ENCODE results near the gene SPEM3. TPM values are rescaled to one million over a fixed set of nuclear protein-coding genes. Genes with fewer than 3 reads are reported as not detected.

SPEM3 gene
- total RNA-seq, result not detected
- long read RNA-seq, result 0 reads

DNA sequence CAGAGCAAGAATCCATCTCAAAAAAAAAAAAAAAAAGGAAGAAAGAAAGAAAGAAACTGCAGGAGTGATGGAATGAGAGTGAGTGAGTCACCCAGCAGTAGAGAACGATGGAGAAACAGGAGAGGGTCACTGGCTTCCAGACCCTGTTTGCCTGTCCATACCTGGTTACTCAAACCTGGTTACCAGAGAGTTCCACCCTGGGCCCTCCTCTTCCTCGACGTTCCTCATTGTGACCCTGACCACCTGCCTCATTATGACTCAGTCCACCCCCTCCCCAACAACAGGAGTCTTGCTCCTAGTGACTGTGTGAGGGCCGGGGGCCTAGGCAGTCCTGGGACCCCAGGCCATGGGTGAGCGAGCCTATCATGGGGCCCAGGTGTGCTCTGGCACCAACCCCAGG is at the start of gene SPEM3:
TSS of gene SPEM3 (plus strand) at position 301 of the 400 bp plus-strand sequence. CDS start at position 347, 46 bp downstream.
- DNase-seq, result no peak
- intact Hi-C loops (cut with DNase I, micrococcal nuclease), result no loop called here
- ATAC-seq, result no peak

DNA sequence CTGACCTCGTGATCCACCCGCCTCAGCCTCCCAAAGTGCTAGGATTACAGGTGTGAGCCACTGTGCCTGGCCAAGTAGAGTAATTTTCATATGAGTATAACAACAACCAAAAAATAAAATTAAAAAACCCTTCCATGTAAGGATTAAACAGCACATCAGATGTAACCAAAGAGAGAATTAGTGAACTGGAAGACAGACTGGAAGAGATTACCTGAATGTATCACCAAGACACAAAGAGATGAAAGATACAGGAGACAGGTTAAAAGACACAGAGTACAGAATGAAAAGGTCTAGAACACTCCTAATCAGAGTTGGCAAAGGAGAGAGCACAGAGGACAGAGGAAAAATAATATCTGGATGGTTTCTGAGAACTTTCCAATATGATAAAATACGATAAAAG is 49.5 kb upstream of the SPEM3 start:
- DNase-seq, result no peak
- no peak for ATAC-seq
- intact Hi-C loops (cut with DNase I, micrococcal nuclease), result no loop called here

DNA sequence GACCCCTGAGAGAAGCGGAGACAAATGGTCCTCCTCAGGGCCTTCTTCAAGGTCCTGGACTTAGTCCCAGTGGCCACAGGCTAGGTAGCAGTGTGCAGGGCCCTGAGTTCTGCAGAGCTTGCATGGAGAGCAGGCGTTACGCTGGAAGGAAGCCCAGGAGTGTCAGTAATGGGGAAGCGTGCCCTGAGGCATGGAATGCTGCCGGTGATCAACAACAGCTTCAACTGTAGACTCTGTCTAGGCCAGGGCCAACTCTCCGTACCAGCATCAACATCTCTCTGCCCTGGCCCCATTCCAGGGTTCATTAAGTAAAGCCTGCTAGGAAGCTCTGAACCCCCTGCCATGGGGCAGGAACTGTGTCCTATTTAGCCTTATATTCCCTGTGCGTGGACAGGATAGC is 48.3 kb upstream of the SPEM3 start:
- intact Hi-C loops (cut with DNase I, micrococcal nuclease), result no loop called here
- ATAC-seq, result peak; percentile 43
- DNase-seq, result peak; percentile 45 to 70

DNA sequence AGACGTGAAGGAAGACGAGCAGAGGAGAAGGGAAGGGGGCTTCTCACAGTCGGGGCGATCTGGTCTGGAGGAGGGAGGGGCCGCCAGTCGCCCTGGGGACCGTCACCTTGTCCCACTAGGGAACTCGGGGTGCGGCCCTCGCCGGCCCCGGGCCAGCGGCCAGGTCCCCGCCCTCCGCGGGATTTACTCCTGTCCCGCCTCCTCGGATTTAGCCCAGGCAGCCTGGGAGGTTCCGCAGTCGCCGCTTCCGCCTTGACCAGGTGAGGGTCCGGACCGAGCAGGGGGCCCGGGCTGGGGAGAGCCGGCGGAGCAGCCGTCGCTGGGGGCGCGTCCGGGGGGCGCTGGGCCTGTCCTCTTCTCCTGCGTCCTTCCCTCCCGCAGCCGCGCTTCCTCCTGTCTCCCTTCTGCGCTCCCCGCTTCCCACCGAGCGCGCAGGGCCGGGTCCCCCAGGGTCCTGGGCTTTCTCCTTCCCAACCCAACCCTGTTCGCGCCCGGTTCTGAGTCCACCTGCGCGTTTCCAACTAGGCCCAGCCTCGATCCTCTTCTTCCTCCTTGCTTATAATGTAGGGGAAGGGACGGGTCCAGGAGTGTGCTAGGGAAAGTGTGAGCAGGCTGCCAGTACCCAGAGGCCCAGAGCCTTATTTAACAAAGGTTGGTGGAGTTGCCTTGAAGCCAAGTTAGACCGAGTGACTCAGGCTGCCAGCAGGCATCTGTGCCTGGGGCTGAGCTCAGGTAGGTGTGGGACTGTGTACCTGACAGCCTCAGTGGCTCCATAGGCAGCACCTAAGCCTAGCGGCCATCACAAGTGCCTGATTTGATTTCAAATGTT is 47.6 kb upstream of the SPEM3 start, which contains the start of gene TNK1:
TSS of gene TNK1 (plus strand) at position 235 of the 829 bp plus-strand sequence. CDS start 1,838 bp downstream, outside the sequence.
- DNase-seq, result peak; percentile 85 to 87
- ATAC-seq, result peak; percentile 94
- intact Hi-C loops (cut with DNase I, micrococcal nuclease), result no loop called here

DNA sequence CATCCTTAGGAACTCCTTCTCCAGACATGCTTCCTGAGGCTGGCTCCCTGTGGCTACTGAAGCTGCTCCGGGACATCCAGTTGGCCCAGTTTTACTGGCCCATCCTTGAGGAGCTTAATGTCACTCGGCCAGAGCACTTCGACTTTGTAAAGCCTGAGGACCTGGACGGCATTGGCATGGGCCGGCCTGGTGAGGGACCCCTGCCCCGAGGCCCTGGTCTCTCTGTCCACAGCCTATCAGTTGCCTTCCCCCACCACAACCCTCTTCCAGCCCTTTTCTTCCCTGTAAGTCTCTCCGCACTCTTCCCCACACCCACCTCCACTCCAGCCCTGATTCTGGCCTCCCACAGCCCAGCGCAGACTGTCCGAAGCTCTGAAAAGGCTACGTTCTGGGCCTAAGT is 45.8 kb upstream of the SPEM3 start:
- ATAC-seq, result no peak
- intact Hi-C loops (cut with DNase I, micrococcal nuclease), result no loop called here
- DNase-seq, result no peak

DNA sequence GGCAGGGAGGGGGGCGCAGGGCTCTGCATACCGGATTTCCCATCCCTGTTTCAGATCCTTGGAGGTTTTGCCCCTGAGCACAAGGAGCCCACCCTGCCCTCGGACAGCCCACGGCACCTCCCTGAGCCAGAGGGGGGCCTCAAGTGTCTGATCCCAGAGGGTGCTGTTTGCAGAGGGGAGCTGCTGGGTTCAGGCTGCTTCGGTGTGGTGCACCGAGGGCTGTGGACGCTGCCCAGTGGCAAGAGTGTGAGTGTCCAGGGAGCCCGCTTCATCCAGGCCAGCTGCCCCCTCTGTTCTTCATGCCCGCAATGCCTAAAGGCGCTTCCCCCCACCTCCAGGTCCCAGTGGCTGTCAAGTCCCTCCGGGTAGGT is 45.3 kb upstream of the SPEM3 start:
- intact Hi-C loops (cut with DNase I, micrococcal nuclease), result no loop called here
- ATAC-seq, result no peak
- no peak for DNase-seq

DNA sequence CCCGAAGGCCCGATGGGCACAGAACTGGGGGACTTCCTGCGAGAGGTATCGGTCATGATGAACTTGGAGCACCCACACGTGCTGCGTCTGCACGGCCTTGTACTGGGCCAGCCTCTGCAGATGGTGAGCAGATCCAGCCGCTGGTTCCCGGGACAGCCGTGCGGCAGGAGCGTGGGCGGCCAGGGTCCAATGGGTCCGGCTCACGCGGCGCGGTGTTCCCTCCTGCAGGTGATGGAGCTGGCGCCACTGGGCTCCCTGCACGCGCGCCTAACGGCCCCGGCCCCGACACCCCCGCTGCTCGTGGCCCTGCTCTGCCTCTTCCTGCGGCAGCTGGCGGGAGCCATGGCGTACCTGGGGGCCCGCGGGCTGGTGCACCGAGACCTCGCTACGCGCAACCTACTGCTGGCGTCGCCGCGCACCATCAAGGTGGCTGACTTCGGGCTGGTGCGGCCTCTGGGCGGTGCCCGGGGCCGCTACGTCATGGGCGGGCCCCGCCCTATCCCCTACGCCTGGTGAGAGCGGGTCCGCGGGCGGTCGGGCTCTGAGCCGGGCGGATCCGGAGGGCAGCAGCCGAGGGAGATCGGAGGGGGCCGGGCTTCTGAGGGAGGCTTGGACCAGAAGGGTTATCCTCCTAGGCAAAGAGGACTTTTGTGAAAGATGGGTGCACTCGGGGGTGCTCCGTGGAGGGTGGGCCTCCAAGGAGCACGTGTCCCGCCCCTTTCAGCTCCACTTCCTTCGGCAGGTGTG is 44.7 kb upstream of the SPEM3 start:
- intact Hi-C loops (cut with DNase I, micrococcal nuclease), result no loop called here
- DNase-seq, result peak in 1 of 2 donors; percentile 56
- ATAC-seq, result no peak

DNA sequence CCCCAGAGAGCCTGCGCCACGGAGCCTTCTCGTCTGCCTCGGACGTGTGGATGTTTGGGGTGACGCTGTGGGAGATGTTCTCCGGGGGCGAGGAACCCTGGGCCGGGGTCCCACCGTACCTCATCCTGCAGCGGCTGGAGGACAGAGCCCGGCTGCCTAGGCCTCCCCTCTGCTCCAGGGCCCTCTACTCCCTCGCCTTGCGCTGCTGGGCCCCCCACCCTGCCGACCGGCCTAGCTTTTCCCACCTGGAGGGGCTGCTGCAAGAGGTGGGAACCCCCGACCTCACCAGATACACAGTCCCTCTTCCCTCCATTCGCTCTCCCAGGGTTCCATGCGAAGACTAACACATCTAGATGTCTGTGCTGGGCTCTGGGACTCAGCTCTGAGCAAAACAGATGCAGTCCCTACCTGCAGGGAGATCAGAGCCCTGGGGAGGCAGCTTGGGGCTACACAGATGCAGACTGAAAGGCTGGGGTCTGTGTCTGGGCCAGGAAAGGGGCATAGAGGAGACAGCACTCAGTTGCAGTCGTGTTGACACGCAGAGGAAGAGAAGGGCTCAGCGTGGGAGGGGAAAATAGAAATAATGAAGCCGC is 44.1 kb upstream of the SPEM3 start:
- no peak for ATAC-seq
- no peak for DNase-seq
- intact Hi-C loops (cut with DNase I, micrococcal nuclease), result no loop called here

DNA sequence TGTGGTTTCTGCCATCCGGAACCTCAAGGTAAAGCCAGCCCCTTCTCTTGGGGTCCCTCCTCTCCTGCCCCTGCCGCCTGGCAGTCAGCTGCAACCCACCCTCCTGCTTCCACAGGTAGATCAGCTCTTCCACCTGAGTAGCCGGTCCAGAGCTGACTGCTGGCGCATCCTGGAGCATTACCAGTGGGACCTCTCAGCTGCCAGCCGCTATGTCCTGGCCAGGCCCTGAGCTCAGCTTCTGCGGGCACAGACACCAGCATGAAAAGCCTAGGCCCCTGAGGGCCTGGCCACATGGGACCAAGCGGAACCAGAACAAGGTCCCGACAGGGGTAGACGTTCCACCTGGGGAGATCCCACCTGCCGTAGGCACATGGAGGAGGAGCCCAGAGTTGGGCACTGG is 39.8 kb upstream of the SPEM3 start:
- no peak for DNase-seq
- intact Hi-C loops (cut with DNase I, micrococcal nuclease), result no loop called here
- no peak for ATAC-seq

DNA sequence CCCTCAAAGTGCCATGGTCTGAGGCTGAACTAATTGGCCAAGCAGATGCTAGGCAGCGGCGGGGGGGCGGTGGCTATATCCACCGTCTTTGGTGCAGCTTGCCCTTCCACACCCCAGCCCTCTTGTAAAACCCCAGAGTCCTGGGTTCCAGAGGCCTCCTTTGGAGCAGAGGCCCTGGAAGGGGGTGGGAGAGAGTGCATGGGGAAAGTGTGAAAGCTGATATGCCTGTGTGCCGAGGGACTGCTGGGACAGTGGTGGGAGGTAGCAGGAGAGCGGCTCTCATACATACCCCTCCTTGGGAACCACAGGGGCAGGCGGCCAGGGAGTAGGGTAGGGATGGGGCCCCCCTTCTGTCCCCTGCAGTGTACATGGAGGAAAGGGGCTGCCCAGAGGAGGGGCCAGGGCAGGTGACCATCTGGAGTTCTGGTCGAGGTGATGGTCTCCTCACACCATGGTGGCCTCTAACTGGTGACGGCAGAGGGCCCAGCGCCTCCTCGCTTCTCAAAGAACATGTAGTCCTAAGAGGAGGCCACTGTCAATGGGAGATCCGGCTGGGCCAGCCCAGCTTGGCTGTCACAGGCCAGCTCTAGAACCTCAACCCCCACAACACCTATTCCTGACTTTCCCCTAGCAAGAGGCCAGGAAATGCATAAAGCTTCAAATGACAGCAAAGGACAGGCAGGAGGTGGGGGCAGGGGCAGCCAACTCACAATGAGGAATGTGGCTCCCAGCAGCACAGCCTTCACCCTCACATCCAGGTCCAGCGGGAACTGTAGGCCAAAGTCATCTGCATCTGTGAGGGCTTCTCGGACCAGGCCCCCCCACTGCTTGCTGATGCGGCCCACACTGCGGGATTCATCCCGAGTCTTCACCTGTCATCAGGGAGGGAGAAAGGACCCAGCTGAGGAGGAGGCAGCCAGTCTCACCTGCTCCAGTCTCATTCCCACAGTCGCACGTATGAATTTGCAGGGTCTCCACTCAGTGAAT is 38.4 kb upstream of the SPEM3 start:
- intact Hi-C loops (cut with DNase I, micrococcal nuclease), result no loop called here
- no peak for ATAC-seq
- no peak for DNase-seq

DNA sequence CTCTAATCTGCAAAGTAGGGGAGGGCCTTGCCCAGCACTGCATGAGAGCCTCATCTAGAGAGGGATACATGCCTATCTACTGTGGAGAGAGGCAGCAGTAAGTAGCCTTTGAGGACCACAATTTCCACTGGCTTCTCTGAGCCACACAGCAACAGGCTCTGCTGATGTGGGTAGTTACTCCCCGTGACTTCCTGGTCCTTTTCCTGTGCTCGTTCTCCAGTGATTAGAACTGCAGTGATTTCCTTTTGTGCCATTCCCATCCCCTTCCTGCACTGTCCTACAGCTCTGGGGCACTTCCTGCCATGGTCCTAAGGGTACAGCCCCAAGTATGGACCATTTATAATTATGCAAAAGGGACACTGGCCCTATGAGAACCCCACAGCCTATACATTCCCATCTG is 37.4 kb upstream of the SPEM3 start:
- DNase-seq (no peak), ATAC-seq (no peak)
- intact Hi-C loops (cut with DNase I, micrococcal nuclease), result no loop called here

DNA sequence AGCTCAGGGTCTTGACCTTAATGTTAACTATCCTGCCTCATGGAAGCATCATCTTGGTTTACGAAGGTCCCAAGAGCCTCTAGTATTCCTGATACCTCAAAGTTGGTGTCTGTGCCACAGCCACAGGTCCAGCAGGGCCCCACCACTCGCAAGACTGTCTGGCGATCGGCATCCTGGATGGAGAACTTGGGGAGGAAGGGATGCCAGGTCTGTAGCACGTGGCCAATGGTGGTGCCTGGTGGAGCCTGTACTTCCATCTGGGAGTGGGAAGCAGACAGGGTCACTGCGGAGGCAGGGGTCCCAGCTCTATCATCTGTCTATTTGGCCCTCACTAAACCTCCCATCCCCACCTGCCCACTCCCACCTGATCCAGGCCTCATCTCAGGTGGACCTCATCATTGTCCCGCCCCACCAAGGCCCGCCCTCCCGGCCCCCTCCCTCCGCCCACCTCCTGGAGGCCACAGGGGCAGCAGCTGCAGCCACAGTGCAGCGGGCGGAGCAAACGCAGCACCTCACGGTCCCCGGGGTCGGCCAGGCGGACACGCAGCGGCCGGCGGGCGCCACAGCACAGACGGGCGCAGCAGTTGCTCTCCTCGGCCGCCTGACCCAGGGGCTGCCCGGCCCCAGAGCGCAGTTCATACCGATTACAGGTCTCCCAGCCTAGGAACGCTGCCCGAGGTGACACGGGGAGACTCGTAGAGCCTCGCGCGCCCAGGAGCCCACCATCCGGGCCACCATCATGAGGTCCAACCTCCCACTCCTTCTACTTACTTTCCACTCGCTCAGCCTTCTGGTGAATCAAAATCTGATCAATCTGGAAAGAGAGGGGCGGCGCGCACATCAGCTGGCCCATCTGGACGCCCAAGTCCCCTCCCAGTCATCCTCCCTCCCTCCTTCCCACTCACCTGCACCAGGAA is 35.7 kb upstream of the SPEM3 start:
- intact Hi-C loops (cut with DNase I, micrococcal nuclease), result no loop called here
- ATAC-seq (no peak), DNase-seq (no peak)

DNA sequence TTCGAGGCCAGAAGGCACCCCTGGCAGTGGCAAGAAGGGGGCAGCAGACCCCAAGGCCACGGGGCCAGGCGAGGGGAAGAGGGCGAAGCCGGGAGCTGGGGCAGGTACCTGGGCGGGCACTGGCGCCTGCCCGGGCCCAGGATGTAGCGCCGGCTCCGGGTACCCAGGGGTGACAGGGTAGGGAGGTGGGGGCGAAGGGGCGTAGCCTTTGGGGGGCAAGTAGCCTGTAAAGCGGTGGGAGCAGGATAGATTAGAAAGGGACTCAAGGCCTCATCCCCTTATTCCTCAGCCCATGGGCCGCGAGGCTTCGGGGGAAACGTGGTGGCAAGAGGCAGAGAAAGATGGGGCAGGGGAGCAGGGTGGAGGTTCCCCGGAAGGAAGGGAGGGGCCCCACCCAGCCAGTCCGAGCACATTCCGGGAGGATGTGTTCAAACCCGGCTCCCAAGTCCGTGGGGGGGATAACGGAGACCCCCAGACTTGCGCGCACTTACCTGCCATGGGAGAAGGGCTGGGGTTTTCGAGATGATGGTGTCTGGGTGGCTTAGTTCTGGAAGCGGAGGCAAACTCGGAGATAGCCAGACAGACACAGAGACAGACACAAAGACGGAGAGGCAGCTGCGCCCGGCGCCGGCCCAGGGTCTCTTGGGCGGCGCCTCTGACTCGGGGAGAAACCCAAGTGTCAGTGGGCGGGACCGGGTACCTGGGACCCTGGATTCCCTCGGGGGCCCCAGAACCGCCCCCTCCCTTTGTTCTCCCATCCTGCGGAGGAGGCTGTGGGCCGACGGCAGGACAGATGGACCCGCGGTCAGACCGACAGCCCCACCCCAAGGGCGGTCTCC is 34.8 kb upstream of the SPEM3 start:
- intact Hi-C loops (cut with DNase I, micrococcal nuclease), result no loop called here
- peak; percentile 31 for ATAC-seq
- peak in 1 of 2 donors; percentile 67 for DNase-seq

DNA sequence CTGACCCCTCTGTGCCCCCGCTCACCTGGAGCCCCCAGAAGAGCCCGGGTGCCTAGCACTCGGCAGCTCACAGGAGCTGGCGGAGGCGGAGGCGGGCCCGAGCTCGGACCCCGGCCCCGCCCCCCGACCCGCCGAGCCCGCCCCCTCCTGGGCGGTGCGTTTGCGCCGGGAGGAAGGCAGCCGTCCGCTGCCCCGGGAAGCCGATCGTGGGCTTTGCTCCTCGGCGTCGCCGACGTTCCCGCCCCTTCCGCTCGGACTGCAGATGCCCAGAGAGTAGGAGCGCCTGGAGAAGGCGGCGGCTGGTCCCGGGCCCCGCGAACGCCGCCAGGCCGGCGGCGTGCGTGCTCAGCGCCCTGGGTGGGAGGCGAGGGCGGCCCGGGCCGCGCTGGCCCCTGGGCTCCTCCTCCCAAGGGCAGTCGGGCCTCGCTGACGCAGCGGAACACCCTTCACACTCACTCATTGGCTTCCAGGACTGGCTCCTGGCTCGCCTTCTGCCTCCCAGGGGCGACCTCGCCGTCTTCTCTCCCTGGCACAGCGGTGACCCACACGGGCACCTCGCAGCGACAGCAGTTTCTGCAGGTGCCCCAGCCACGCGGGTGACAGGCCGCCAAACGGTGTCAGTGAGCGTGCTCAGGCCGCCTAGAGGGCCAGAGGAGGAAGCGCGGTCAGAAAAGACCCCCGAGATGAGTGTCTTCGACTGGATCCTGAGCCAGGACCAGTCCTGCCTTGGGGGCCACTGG is 34.0 kb upstream of the SPEM3 start, which contains the start of gene PLSCR3:
TSS of gene PLSCR3 (minus strand) at position 74 of the 740 bp plus-strand sequence. CDS start 415 bp downstream, outside the sequence.
- intact Hi-C loops (cut with DNase I, micrococcal nuclease), result no loop called here
- peak; percentile 88 to 89 for DNase-seq
- ATAC-seq, result peak; percentile 89

DNA sequence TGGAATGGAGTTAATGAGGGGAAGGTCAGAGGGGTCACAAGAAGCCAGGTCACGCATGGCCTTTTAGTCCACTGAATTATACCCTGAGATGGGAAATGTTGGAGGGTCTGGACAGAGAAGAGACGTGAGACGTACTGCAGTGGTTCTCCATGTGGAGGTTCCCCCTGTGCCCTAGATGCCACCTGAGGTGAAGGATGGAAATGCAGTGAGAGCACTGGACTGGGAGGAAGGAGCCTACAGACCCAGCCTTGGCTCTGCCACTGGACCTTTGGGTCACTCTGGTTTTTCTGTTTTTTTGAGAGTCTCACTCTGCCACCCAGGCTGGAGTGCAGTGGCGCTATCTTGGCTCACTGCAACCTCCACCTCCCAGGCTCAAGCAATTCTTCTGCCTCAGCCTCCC is 32.5 kb upstream of the SPEM3 start:
- ATAC-seq (no peak), DNase-seq (no peak)
- intact Hi-C loops (cut with DNase I, micrococcal nuclease), result no loop called here

DNA sequence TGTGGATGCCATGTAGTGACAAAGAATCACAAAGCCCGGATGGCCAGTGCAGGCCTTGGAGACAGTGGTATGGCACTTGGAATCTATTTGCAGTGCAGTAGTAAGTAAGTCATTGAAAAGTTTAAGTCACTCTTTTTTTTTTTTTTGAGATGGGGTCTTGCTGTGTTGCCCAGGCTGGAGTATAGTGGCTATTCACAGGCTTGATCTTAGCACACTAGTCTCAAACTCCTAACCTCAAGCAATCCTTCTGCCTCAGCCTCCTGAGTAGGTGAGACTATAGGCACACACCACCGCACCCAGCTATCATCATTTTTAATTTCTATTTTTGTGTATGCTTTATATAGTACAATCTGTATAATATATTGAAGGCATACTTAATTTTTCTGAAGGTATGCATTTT is 30.0 kb upstream of the SPEM3 start:
- ATAC-seq (no peak), DNase-seq (no peak)
- intact Hi-C loops (cut with DNase I, micrococcal nuclease), result no loop called here

All from left colon (tissue), 2 donors.